Fibroblast of peridontal ligament (primary cell): ENCODE data around the gene SLC7A7.
"Not testable (repeated sequence)": the region's sequence is repeated elsewhere in the genome, so short reads cannot be mapped to it uniquely, and the experiment has no call there.

ENCODE experiments used
- DNase-seq: peaks from one replicate; pipeline ENCODE4 v3.0.0-alpha.2; 2010; ENCODE audit errors: extremely low read depth

Gene SLC7A7

DNA sequence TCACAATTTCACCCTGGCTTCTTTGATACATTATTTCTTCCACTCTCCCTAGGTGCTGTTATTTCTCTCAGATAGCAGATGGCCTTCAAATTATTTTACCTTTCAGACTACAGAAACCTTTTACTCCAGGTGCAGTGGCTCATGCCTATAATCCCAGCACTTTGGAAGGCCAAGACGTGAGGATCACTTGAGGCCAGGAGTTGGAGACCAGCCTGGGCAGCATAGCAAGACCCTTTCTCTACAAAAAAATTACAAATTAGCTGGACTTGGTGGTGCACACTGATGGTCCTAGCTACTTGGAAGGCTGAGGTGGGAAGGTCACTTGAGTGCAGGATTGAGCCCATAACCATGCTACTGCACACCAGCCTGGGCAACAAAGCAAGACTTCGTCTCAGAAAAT lies 23.1 kb downstream of the SLC7A7 start:
- no peak for DNase-seq

DNA sequence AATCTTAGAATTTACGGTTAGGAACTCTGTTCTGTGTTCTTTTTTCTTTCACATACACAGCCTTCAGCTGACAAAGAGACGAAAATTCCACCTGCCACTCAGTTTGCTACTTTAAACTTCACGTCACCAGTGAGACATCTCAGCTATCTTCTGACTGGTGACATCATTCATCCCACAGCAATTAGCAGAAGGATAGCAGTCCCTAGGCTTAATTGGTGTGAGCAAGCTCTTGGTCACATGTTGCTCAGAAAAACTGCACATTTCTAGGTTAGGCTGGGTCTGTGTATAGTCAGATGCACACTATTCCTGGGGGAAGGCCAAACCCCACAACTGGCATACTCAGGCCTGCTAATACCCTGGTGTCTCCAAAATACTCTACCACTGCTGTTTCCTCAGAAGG lies 23.9 kb downstream of the SLC7A7 start:
- DNase-seq: peak; percentile 88

DNA sequence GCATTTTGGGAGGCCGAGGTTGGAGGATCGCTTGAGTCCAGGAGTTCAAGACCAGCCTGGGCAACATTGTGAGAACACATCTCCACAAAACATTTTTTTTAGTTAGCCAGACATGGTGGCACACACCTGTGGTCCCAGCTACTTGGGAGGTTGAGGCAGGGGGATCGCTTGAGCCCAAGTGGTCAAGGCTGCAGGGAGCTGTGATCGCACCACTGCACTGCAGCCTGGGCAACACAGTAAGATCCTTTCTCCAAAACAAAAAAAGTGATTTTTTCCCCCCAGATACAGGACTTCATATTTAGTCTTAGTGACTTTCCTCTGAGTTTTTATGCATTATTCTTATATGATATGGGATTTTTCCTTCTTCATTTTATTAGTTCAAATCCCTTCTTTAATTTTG lies 28.6 kb downstream of the SLC7A7 start:
- DNase-seq: no peak

DNA sequence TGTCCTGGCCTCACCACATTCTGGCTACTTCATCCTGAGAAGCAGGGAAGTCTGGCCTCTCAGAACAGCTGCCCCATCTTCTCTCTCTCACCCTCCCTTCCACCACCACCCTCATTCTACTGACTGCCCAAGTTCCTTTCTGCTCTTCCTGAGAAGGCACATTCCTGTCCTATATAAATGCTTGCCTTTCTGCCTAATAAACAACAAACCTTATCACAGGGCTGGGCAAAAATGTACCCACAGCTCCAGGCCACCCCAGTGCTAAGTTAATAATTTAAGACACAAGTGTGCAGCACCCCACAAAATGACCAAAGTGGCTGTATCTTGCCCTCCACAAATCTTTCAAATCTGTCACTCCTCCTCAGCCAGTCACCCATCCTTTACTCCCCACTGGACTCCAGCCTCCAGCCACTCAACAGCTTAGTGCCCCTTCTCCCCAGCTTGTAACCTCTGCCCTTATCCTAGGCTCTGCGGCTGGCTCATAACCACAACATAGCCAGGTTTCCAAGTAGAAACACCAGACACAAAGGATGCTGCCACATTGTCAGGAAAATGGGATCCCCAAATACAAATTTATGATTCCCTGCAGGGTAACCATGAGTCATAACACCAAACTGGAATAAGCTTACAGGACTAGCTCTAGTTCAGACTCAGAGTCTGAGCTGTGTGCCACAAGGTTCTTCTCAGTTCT lies 33.8 kb downstream of the SLC7A7 start:
- DNase-seq: peak; percentile 39

DNA sequence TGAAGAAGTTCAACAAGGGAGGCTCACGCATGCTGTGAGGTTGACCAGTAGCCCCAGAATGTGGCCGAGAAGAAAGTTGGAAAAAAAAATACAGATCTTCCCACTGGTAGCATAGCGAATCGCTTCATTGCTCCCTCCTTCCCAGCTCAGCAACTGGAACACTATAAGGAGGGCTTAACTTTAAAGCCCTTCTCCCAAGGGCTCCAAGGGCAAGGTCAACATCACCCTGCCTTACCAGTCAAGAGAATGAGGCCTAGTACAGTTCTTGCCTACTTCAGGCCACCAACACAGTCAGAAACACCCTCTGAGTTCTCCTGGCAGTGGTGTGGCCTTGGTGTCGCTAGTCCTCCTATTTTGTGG lies 34.3 kb downstream of the SLC7A7 start:
- no peak for DNase-seq

DNA sequence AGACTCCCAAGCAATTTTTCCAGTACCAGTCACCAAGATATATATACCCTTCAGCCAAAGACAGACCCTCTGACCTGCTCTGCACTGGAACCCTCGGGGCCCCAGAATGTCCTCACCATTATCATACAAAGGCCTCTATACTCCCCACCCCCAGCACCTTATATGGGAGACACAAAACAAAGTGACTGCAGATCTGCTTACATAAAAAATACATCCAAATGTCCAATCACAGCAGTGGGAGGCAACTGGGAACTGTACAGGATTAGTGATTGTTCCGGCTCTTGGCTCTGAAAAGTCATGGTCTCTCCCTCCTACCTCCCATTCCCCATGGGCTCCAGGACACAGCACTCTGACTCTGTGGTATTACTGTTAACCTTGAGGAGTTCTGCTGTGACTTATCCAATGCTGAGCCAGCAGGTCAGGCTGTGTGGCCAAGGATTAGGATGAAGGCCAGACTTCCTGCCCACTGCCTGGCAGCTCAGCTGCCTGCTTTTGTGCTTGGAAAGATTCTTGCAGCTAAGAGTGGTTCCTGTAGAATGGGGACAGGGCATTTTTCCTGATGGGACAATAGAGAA lies 35.0 kb downstream of the SLC7A7 start:
- peak; percentile 28 for DNase-seq

DNA sequence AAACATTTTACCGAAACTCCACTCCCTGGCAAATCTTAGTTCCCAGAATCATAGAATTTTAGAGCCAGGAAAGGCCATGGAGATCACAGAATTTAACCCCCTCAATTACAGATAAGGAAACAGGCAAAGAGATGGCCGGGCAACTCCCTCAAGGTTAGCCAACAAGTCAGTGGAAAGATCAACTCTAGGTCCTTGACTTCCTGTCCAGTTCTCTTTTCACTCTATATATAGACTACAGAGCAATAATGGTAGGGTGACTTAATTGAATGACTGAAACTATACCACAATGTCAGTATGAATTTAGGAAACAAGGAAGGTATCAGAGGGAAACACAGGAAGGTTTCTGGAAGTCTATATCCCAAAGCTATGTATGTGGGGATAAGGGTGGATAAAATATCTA lies 37.2 kb downstream of the SLC7A7 start:
- no peak for DNase-seq

DNA sequence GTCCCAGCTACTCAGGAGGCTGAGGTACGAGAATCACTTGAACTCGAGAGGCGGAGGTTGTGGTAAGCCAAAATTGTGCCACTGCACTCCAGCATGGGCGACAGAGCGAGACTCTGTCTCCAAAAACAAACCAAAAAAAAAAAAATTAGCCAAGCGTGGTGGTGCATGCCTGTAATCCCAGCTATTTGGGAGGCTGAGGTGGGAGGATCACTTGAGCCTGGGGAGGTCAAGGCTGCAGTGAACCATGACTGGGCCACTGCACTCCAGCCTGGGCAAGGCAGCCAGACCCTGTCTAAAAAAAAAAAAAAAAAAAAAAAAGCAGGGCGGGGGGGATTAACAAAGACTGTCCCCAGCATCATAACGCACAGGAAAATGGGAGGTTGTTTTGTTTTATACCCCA lies 38.4 kb downstream of the SLC7A7 start:
- DNase-seq: not testable (repeated sequence)

DNA sequence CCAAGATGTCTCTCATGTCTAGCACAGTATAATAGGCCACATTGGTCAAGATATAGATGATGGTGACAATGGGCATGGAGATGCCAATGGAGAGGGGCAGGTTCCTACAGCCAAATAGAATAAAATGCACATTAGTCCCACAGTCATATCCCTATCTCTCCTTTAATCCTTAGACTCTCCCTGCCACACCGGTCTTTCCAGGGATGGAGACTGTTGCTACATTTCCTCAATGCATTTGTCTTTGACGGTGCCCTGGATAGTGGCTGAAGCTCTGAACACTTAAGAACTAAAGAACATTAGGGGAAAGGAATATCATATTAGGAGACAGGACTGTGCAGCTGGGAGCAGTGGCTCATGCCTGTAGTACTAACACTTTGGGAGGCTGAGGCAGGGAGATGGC lies 39.0 kb downstream of the SLC7A7 start:
- no peak for DNase-seq

DNA sequence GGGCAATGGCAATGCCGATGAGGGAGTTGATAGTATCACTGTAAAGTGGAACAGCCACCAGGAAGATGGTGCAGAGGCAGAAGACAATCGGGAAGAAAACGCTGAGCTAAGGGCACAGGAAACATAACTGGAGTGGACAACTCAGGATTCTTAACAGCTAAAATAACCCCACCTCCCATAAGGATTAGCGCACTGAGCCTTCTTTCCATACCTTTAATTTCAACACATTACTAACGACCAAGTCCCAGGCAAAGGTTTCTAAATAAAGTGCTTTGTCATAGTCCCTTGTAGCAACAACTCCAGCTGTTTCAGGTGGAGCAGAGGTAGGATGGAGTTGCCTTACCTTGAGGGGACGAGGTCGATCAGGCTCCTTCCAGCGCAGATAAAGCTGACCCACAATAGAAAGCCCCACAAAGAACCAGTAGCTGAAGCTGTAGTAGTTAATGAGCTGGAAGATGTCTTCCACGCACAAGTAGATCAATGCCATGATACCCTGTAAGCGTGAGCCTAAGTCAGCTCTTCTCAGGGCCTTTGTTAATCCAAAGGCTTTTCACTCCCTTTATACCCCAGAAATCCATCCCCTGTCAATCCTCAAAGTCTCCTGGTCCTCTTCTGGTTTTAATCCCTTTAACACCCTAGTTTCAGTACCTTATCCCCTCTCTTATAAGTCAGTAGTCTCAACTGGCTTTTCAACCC lies 41.1 kb downstream of the SLC7A7 start:
- no peak for DNase-seq

DNA sequence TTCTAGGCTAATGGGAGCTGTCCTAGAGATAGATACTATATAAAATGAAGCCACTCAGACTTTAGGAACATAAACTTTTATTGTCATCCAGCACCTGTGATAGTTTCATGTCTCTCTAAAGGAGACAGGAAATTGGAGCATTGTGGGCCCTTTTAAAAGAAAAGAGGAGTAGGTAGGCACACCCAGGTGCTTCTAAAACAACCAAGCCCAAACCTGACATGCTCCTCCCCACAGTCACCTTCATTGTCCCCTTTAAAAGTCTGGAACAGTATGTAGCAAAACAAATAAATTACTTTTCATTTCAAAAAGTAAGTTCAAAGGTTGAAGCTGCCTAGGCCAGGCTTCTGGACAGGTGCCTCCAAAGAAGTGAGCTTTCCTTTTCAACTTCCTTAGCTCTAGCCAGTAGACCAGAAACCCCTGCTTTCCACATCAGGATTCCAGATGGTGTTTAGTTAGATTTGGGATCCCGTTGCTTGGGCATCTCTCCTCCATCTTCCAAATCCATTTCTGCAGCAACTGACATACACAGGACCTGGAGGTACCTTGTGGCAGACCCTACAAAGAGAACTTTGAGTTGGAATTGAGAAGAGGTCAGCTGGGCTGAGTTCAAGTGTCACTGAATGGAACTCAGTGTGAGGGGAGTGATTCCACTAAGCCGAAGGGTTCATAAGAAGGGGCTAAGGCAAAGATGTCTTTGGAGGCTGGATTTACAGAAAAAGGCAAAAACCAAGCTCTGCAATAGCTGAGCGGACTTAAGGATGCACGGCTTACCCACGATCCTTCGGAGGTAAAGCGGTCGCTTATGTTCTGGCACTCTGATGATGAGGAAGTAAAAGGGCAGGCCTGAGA lies 41.8 kb downstream of the SLC7A7 start:
- DNase-seq: no peak

DNA sequence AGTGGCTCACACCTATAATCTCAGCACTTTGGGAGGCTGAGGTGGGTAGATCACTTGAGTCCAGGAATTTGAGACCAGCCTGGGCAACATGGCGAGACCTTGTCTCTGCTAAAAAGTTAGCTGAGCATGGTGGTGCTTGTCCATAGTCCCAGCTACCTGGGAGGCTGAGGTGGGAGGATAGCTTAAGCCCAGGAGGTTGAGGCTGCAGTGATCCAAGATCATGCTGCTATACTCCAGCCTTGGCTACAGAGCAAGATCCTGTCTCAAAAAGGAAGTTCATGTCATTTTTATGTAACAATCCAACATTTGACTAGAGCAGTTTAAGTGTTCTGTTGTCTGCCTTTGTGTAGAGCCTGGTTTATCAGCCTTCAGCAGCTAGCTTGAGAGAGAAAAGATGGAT lies 42.5 kb downstream of the SLC7A7 start:
- DNase-seq: no peak

DNA sequence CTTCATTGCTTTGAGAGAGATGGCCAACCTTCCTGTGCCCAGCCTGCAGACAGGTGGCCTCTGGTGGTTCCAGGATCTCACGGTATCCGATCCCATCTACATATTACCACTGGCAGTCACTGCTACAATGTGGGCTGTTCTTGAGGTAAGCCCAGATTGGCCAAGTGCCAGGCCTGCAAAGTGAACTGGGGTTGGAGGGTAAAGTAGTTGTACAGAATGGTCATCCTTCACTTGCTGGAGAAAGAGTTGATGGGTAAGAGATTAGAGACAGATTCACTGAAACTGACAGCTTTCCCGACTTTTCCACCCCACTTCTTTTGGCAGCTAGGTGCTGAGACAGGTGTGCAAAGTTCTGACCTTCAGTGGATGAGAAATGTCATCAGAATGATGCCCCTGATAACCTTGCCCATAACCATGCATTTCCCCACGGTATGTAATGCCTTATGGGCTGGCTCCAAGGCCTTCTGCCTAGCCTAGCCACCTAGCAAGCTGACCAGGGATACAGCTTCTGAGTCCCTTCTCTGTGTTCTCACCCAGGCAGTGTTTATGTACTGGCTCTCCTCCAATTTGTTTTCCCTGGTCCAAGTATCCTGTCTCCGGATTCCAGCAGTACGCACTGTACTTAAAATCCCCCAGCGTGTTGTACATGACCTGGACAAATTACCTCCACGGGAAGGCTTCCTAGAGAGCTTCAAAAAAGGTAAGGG lies 44.6 kb downstream of the SLC7A7 start:
- DNase-seq: no peak

DNA sequence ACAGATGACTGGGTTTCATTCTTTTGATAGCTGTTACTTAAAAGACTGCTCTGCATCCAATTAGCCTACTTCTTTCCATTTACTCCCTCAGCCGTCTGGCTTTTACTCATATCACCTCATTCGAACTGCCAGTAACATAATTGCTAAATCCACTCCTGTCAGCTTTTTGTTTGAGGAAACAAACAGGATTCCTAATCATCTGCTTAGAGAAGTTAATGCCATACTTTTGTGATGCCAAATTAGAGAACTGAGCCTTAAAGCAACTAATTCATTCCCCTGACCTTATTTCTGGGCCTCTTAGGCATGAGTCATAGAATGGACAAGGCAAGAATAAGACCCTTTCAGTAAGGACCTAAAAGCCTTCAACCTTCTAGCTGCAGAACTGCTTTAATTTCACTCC lies 45.9 kb downstream of the SLC7A7 start:
- no peak for DNase-seq

DNA sequence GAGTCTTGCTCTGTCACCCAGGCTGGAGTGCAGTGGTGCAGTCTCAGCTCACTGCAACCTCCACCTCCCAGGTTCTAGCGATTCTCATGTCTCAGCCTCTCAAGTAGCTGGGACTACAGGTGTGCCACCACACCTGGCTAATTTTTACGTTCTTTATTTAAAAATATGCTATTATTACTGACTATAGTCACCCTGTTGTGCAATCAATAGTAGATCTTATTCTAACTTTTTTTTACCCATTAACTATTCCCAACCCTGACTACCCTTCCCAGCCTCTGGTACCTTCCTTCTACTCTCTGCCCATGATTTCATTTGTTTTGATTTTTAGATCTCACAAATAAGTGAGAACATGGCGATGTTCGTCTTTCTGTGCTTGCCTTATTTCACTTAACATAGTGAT lies 46.3 kb downstream of the SLC7A7 start:
- no peak for DNase-seq

DNA sequence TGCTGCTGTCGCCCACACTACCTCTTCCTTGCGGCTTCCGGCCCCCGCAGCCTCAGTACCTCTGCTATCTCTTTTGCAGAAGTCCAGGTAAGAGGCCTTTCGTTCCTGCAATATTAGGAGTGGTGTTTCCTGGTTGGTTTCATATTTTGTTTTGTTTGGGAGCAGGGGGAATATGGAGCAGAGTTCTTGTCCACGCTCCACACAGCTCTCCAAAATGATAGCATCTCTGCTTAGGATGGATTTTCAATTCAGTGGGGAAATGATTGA lies 48.0 kb downstream of the SLC7A7 start:
- no peak for DNase-seq

DNA sequence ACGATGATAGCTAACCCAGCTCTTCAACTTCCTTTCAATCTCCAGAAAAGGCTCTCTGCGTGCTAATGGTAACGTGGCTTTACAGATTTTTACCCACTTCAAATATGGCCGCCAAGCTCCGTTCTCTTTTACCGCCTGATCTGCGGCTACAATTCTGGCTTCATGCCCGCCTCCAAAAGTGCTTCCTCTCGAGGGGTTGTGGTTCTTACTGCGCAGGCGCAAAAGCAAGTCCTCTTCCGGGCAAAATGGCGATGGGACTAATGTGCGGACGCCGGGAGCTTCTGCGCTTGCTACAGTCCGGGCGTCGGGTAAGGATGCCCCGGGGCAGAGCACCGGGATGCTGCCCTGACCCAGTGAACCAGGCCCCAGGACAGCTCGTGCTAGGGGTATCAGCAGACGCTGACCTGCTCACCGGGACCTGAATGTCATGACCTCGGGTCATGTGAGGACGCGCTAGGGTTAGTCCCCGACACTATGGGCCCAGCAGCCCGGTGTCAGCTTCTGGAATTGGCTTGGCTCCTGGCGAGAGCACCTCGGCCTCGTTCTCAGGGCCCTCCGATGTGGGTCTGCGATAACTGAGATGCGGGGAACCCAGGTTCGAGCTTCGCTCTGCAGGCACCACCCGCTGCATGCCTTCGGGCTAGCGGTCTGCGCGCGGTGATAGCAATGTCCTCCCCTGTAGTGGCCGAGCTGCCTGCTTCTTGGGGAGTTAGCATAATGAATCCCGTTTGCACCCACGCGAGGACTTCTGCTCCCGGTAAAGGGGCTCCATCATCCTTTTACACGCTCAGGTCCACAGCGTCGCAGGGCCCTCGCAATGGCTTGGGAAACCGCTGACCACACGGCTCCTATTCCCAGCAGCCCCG lies 48.5 kb downstream of the SLC7A7 start, which contains the start of gene OXA1L:
OXA1L (plus strand) TSS at position 232 of the 866 bp plus-strand sequence; CDS start at position 246, 14 bp downstream.
- peak; percentile 99 for DNase-seq

DNA sequence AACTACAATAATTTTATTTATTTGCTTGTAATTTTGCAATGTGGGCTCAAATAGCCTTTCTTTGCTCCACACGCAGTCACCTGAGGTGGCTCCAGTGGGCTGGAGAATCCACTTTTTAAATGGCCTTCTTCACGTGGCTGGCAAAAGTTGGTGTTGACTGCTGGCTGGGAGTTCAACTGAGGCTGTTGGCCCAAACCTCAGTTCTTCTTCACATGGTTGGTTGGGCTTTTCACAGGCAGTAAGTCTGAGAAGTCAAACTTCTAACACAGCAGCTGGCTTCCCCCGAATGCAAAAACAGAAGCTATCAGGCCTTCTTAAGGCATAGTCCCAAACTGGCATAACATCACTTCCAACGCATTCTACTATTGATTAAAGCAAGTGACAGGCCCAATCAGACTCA lies 50.9 kb downstream of the SLC7A7 start:
- DNase-seq: peak; percentile 12

DNA sequence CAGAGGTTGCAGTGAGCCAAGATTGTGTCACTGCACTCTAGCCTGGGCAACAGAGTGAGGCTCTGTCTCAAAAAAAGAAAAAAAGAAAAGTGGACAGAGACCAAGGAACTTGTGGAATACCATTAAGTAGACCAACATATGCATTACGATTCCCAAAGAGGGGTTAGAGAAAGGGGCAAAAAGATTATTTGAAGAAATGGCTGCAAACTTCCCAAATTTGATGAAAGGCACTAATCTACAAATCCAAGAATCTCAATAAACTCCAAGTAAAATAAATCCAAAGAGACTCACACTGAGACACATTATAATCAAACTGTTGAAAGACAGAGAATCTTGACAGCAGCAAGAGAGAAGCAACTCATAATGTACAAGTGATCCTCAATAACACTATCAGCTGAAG lies 53.5 kb downstream of the SLC7A7 start:
- no peak for DNase-seq

DNA sequence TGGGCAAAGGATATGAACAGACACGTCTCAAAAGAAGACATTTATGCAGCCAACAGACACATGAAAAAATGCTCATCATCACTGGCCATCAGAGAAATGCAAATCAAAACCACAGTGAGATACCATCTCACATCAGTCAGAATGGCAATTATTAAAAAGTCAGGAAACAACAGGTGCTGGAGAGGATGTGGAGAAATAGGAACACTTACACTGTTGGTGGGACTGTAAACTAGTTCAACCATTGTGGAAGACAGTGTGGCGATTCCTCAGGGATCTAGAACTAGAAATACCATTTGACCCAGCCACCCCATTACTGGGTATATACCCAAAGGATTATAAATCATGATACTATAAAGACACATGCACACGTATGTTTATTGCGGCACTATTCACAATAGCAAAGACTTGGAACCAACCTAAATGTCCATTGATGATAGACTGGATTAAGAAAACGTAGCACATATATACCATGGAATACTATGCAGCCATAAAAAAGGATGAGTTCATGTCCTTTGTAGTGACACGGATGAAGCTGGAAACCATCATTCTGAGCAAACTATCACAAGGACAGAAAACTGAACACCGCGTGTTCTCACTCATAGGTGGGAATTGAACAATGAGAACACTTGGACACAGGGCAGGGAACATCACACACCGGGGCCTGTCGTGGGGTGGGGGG lies 57.1 kb downstream of the SLC7A7 start:
- DNase-seq: not testable (repeated sequence)
